22Rv1 (cell line): Measurements from ENCODE around the gene C22orf23.

ENCODE experiments used
- H3K27ac ChIP-seq: fragments of 450-650 bp; 2 replicates; pipeline ENCODE4 v1.5.1; 2017
- ZFX ChIP-seq: fragments of 450-650 bp; IDR thresholded peaks from 2 replicates; pipeline ENCODE4 v1.6.1; 2017; ENCODE audit warnings: antibody characterized with exemption, borderline replicate concordance
- TF ChIP-seq, protein P1 (sequence below): fragments of 450-650 bp; IDR thresholded peaks from 2 replicates; pipeline ENCODE4 v1.5.1; 2017; ENCODE audit warnings: mild to moderate bottlenecking

C22orf23 gene

DNA sequence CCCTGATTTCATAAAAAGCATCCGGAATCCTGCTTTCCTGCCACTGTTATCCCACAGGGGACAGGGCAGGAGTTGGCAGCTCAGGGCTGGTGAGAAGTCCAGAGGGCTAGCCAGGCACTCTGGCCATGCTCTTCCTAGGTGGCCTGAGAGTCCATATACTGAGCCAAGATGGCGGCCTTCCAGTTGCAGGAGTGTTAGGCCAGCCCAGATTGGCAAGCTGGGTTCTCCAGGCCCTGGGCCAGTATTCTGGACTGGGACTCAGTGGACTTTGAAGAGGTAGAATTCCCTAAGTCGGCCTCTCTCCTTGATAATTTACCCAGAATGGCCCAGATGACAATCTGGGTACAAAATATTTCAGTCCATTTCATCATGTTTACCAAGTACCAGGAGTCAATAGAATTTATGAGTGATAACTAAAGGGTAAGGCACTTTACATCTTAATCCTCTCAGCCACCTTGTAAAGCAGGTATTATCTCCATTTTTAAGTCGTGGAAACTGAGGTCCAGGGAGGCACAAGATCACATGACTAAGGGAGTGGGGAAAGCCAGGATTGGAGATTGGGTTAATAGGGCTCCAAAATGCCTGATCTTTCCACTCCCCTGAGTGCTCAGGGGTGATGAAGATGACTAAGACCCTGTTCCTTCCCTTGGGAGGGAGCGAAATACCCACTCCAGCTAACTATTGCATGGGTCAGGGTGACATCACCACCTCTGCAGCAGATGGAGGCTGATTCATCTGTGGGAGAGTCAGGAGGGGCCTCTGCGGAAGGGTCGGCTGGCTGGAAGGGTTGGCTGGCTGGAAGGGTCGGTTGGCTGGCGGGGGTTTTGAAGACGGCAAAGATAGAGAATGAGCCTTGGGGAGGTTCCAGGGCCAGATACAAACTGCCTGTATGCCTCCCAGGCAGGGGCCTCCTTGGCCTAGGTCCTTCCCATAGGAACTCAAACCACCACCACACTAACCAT is 48.5 kb downstream of the C22orf23 start:
- peak overlapping the region; percentile 67 for H3K27ac ChIP-seq
- no peak for TF ChIP-seq ZFX
- TF ChIP-seq, protein P1, sequence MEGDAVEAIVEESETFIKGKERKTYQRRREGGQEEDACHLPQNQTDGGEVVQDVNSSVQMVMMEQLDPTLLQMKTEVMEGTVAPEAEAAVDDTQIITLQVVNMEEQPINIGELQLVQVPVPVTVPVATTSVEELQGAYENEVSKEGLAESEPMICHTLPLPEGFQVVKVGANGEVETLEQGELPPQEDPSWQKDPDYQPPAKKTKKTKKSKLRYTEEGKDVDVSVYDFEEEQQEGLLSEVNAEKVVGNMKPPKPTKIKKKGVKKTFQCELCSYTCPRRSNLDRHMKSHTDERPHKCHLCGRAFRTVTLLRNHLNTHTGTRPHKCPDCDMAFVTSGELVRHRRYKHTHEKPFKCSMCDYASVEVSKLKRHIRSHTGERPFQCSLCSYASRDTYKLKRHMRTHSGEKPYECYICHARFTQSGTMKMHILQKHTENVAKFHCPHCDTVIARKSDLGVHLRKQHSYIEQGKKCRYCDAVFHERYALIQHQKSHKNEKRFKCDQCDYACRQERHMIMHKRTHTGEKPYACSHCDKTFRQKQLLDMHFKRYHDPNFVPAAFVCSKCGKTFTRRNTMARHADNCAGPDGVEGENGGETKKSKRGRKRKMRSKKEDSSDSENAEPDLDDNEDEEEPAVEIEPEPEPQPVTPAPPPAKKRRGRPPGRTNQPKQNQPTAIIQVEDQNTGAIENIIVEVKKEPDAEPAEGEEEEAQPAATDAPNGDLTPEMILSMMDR = no peak

DNA sequence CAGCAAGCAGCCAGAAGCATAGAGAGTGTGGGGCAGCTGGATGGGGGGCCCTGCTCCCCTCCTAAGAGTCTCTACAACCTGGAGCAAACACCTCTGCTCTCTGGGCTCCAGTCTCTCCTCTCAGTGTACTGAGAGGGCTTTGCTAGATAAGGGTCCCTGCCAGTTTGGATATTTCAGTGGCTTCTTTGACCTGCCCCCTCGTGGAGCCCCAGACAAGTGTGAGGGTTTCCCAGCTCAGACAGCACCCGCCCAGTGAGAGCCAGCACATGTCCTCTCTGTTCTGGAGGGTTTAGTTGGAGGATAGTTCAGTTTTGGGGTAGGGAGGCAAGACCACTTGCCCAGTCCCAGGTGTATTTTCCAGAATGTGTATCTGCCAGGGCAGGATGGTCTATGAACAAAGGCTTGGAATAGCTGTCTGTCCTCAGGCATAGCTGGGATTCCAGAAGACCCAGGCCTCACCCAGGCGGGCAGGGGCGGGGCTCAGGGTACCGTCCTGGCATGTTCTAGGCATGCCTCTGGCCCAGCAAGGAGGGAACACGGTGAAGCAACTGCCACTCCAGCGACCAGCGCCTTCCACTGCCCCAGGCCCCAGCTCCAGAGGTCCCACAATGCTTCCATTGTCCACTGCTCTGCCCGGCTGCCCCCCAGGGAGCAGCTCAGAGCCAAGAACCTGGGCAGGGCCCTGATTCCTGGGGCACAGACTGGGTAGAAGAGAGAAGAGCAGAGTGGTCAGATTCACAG is 54.8 kb downstream of the C22orf23 start:
- H3K27ac ChIP-seq = no peak overlapping the region
- TF ChIP-seq ZFX = no peak
- TF ChIP-seq, protein P1 = no peak

DNA sequence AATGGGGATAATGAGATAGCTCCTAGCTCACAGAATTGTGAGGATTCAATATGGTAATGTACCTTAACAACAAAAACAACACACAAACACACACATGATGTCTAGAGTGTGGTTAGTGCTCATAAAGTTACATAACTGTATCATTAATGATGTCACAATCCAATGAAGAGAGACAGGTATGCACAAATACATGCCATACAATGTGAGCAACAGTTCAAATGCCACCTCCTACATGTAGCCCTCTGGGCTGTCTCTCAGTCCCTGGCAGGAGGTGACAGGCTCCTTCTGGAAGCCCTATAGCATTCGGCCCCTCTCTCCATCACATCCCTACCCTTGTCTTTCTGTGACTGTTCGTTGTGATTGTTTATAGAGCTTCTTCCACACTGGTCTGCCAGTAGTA is 55.6 kb downstream of the C22orf23 start:
- no peak for TF ChIP-seq ZFX
- TF ChIP-seq, protein P1 = no peak
- H3K27ac ChIP-seq = no peak overlapping the region

DNA sequence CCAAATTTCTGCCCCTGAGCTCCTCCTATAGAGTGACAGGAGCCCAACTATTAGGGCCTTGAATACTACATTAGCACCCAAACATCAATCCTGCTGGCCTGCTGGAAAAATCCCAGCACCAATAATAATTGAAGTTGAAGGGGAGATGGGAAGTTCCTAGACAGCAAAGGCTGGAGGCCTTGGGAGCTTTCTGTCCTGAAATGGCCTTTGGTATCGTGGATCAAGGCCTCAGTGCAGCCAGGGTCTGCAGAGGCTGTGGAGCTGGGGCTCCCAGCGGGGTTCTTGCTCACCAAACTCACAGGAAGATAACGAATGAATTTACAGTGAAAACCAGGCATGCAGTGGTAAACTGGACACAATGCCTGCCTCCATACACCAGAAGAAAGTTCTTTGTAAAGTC is 56.5 kb downstream of the C22orf23 start:
- no peak for TF ChIP-seq ZFX
- TF ChIP-seq, protein P1 = no peak
- no peak overlapping the region for H3K27ac ChIP-seq

DNA sequence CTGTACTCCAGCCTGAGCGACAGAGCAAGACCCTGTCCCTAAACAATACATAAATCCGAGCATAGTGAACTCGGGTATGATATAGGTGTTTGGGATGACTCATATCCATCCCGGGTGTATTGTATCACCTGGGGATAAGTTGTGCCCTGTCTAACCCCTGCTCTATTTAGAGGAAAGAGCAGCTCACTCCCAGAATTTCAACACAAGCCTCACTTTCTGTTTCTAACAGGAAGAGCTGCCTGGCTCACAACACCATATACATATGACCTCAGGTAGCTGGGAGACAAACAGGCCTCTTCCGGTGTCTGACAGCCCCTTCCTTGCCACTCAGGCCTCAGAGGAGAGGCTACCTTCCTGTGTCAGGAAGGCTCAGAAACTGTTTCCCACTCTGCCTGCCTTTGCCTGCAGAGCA is 57.2 kb downstream of the C22orf23 start:
- H3K27ac ChIP-seq = no peak overlapping the region
- TF ChIP-seq, protein P1 = no peak
- TF ChIP-seq ZFX = no peak

DNA sequence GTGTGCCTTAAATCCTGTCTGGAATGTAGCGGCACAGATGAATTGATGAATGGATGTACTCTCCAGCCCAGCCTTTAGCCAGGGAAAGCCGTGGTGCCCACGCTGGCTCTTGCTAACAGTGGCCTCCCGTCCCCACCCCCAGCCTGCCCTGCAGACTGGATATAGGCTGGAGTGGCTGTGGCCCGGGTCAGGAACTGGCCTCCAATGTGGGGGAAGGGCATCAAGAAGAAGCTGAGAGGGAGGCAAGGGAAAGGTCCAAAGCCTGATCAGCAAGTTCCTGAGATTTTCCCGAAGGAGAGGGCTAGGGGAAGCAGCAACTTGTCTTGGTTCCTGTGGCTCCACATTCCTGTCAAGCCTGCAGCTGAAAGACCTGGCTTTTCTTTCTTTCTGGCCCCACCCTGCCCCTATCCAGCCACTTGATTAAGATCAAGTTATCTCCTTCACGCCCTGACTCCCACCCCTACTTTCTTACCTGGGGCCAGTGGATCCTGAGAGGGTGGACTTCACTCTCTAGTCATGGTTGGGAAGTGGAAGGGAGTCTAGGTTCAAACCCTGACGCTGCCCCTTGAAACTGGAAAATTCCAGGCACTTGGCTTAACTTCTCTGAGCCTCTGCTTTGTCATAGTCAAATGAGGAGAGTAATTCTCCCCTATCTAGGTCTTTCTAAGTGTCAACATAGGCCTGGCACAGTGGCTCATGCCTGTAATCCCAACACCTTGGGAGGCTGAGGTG is 58.3 kb downstream of the C22orf23 start:
- no peak overlapping the region for H3K27ac ChIP-seq
- TF ChIP-seq, protein P1 = no peak
- TF ChIP-seq ZFX = no peak
